H1 (cell line): Measurements from ENCODE around the gene STXBP5L. TPM values are rescaled to one million over a fixed set of nuclear protein-coding genes. Genes with fewer than 3 reads are reported as not detected.

ENCODE experiments used
- CTCF ChIA-PET: fragments of 300-600 bp; sonication (Branson Sonifier 250); formaldehyde crosslinking; loops from one replicate; lab custom pipeline; 2021; ENCODE audit not compliant: partially characterized antibody; lab: Charles Lee
- POLR2A ChIA-PET: fragments of 300-600 bp; sonication (Branson Sonifier 250); formaldehyde crosslinking; loops from one replicate; lab custom pipeline; 2021; ENCODE audit warnings: inconsistent platforms; ENCODE audit not compliant: partially characterized antibody; lab: Charles Lee
- DNase-seq, 2 experiments: peaks; one replicate each; pipeline versions ENCODE4 v3.0.0 to v3.0.0-alpha.2; 2010 to 2022; ENCODE audit warnings: low spot score in 2 of 2, low read depth in 1 of 2, mixed read lengths in 1 of 2
- FAIRE-seq: peaks from 2 replicates; lab custom pipeline; 2011; peaks lifted over from hg19 to GRCh38; lab: Jason Lieb, UNC
- H2AFZ ChIP-seq: 2 replicates; pipeline ENCODE4 v1.8.1; 2012; ENCODE audit warnings: low read length, inconsistent platforms
- H2AK5ac ChIP-seq: 2 replicates; pipeline ENCODE4 v1.6.1; 2013; ENCODE audit warnings: low read depth, low read length
- H2BK120ac ChIP-seq: replicated peaks from 2 replicates; pipeline ENCODE3; 2013; ENCODE audit warnings: low read depth, low read length, inconsistent platforms
- H2BK12ac ChIP-seq: 2 replicates; pipeline ENCODE4 v1.6.1; 2013; ENCODE audit warnings: low read depth, low read length
- H2BK15ac ChIP-seq: 2 replicates; pipeline ENCODE4 v1.6.1; 2013; ENCODE audit warnings: low read length
- H2BK20ac ChIP-seq: 2 replicates; pipeline ENCODE4 v1.6.1; 2013; ENCODE audit warnings: low read length
- H2BK5ac ChIP-seq: 2 replicates; pipeline ENCODE4 v1.6.1; 2013; ENCODE audit warnings: low read depth, low read length
- H3K14ac ChIP-seq: 2 replicates; pipeline ENCODE4 v1.6.1; 2013; ENCODE audit warnings: inconsistent platforms; ENCODE audit not compliant: insufficient read length
- H3K18ac ChIP-seq: 2 replicates; pipeline ENCODE4 v1.6.1; 2013; ENCODE audit warnings: low read length; ENCODE audit errors: extremely low read depth
- H3K23ac ChIP-seq: 2 replicates; pipeline ENCODE4 v1.6.1; 2013; ENCODE audit warnings: inconsistent platforms; ENCODE audit not compliant: insufficient read length
- H3K23me2 ChIP-seq: 2 replicates; pipeline ENCODE4 v1.6.1; 2013; ENCODE audit warnings: low read depth, low read length
- H3K27ac ChIP-seq: 2 replicates; pipeline ENCODE4 v1.6.1; 2011; ENCODE audit warnings: low read depth, low read length, inconsistent platforms
- H3K27me3 ChIP-seq, 4 experiments: replicated peaks in 1 of 4; 1 replicate in 1 of 4; 2 replicates in 3 of 4; pipeline versions ENCODE4 v1.6.1 to v1.8.1; 2011 to 2013; ENCODE audit warnings: low read length in 3 of 4, mild to moderate bottlenecking in 3 of 4, inconsistent platforms in 2 of 4, mixed read lengths in 2 of 4, moderate library complexity in 1 of 4; ENCODE audit not compliant: control insufficient read depth in 3 of 4, insufficient read depth in 3 of 4; ENCODE audit errors: extremely low read depth in 1 of 4
- H3K36me3 ChIP-seq, 4 experiments: 2 replicates each; pipeline versions ENCODE4 v1.6.1 to v1.8.1; 2011 to 2013; ENCODE audit warnings: mild to moderate bottlenecking in 4 of 4, low read length in 3 of 4, moderate library complexity in 2 of 4, control low read depth in 1 of 4, inconsistent platforms in 1 of 4; ENCODE audit not compliant: insufficient read depth in 4 of 4, control insufficient read depth in 2 of 4
- H3K4ac ChIP-seq: replicated peaks from 2 replicates; pipeline ENCODE3; 2013; ENCODE audit warnings: low read length, low read depth, mixed read lengths, inconsistent platforms; ENCODE audit not compliant: insufficient read length
- H3K4me1 ChIP-seq, 4 experiments: replicated peaks in 1 of 4; 1 replicate in 1 of 4; 2 replicates in 3 of 4; pipeline versions ENCODE4 v1.6.1 to v1.8.1; 2011 to 2013; ENCODE audit warnings: low read length in 3 of 4, inconsistent platforms in 2 of 4, mixed read lengths in 1 of 4; ENCODE audit not compliant: insufficient read depth in 4 of 4, control insufficient read depth in 3 of 4
- H3K4me2 ChIP-seq, 2 experiments: 2 replicates each; pipeline versions ENCODE4 v1.6.1 to v1.8.1; 2011 to 2013; ENCODE audit warnings: low read depth in 2 of 2, low read length in 2 of 2, control low read depth in 1 of 2, inconsistent platforms in 1 of 2, mild to moderate bottlenecking in 1 of 2; ENCODE audit not compliant: insufficient read depth in 1 of 2
- H3K4me3 ChIP-seq, 4 experiments: fragments of 200-600, 300-600 bp in 1 of 4; sonication (generic), shearing (Covaris generic), sonication (Bioruptor Twin) in 1 of 4; 2 replicates each; pipeline versions ENCODE4 v1.5.1 to v1.8.1; 2011 to 2016; ENCODE audit warnings: low read length in 4 of 4, low read depth in 3 of 4, control low read depth in 2 of 4, inconsistent platforms in 2 of 4, mild to moderate bottlenecking in 2 of 4, mixed read lengths in 1 of 4, moderate library complexity in 1 of 4; ENCODE audit not compliant: insufficient read depth in 2 of 4; ENCODE audit errors: extremely low read depth in 1 of 4
- H3K56ac ChIP-seq: replicated peaks from 2 replicates; pipeline ENCODE3; 2013; ENCODE audit warnings: low read depth, mild to moderate bottlenecking, mixed read lengths, low read length, inconsistent platforms; ENCODE audit not compliant: insufficient read length
- H3K79me1 ChIP-seq: 2 replicates; pipeline ENCODE4 v1.6.1; 2013; ENCODE audit warnings: low read depth, low read length, control low read depth
- H3K79me2 ChIP-seq, 2 experiments: 2 replicates each; pipeline versions ENCODE4 v1.6.1 to v1.8.1; 2012 to 2013; ENCODE audit warnings: low read length in 2 of 2, mild to moderate bottlenecking in 2 of 2, inconsistent platforms in 1 of 2; ENCODE audit not compliant: insufficient read depth in 2 of 2, control insufficient read depth in 1 of 2
- H3K9ac ChIP-seq, 4 experiments: replicated peaks in 1 of 4; 1 replicate in 1 of 4; 2 replicates in 3 of 4; pipeline versions ENCODE4 v1.6.1 to v1.8.1; 2011 to 2013; ENCODE audit warnings: low read depth in 3 of 4, low read length in 3 of 4, control low read depth in 2 of 4, mild to moderate bottlenecking in 2 of 4, moderate library complexity in 2 of 4, inconsistent platforms in 1 of 4; ENCODE audit errors: extremely low read depth in 1 of 4
- H3K9me3 ChIP-seq, 2 experiments: 2 replicates each; pipeline versions ENCODE4 v1.6.1 to v1.8.1; 2012 to 2013; ENCODE audit warnings: mild to moderate bottlenecking in 2 of 2, moderate library complexity in 2 of 2, control low read depth in 1 of 2, inconsistent platforms in 1 of 2, low read depth in 1 of 2, low read length in 1 of 2, mixed read lengths in 1 of 2; ENCODE audit not compliant: insufficient read depth in 2 of 2
- H4K20me1 ChIP-seq, 2 experiments: replicated peaks in 1 of 2; 2 replicates each; pipeline versions ENCODE3 to v1.8.1; 2011 to 2013; ENCODE audit warnings: inconsistent platforms in 2 of 2, low read length in 2 of 2, mild to moderate bottlenecking in 1 of 2; ENCODE audit not compliant: insufficient read depth in 2 of 2, control insufficient read depth in 1 of 2
- H4K5ac ChIP-seq: 2 replicates; pipeline ENCODE4 v1.6.1; 2013; ENCODE audit warnings: low read length, low read depth, mixed read lengths, inconsistent platforms; ENCODE audit not compliant: insufficient read length
- H4K8ac ChIP-seq: 2 replicates; pipeline ENCODE4 v1.8.0; 2013; ENCODE audit warnings: mild to moderate bottlenecking, moderate library complexity, low read length, inconsistent platforms; ENCODE audit not compliant: insufficient read depth; ENCODE audit errors: extremely low read depth
- H4K91ac ChIP-seq: replicated peaks from 2 replicates; pipeline ENCODE3; 2013; ENCODE audit warnings: low read length, mixed read lengths, inconsistent platforms; ENCODE audit not compliant: insufficient read length
- CEBPB ChIP-seq: IDR thresholded peaks from 2 replicates; pipeline ENCODE4 v1.6.1; 2012; ENCODE audit warnings: low read depth, low read length
- GTF2F1 ChIP-seq: IDR thresholded peaks from 2 replicates; pipeline ENCODE4 v1.6.1; 2012; ENCODE audit warnings: low read depth, low read length, improper control_type of control experiment, borderline replicate concordance
- HDAC2 ChIP-seq, 2 experiments: fragments of 300-600 bp in 1 of 2; sonication (generic) in 1 of 2; IDR thresholded peaks; 2 replicates each; pipeline ENCODE4 v1.6.1; 2011 to 2012; ENCODE audit warnings: low read depth in 2 of 2, low read length in 2 of 2, mild to moderate bottlenecking in 2 of 2, moderate library complexity in 2 of 2, borderline replicate concordance in 1 of 2, inconsistent platforms in 1 of 2
- POU5F1 ChIP-seq: IDR thresholded peaks from 2 replicates; pipeline ENCODE4 v1.6.1; 2011; ENCODE audit warnings: low read depth, mild to moderate bottlenecking, low read length, moderate library complexity
- RNF2 ChIP-seq: fragments of 200-900, 300-1000 bp; sonication (generic); IDR thresholded peaks from 2 replicates; pipeline ENCODE4 v1.7.1; 2016; ENCODE audit warnings: borderline replicate concordance, low read depth, mild to moderate bottlenecking, antibody characterized with exemption, low read length; ENCODE audit not compliant: poor library complexity, severe bottlenecking; ENCODE audit errors: missing control alignments
- SIN3A ChIP-seq, 2 experiments: IDR thresholded peaks in 1 of 2; conservative IDR thresholded peaks in 1 of 2; 2 replicates each; pipeline ENCODE4 v1.6.1; 2011 to 2012; ENCODE audit warnings: low read length in 2 of 2, improper control_type of control experiment in 1 of 2, low read depth in 1 of 2, mild to moderate bottlenecking in 1 of 2
- SIX5 ChIP-seq: IDR thresholded peaks from 2 replicates; pipeline ENCODE4 v1.6.1; 2011; ENCODE audit warnings: mild to moderate bottlenecking, low read depth, low read length
- SP1 ChIP-seq: IDR thresholded peaks from 2 replicates; pipeline ENCODE4 v1.6.1; 2011; ENCODE audit warnings: low read depth, low read length
- SP4 ChIP-seq: IDR thresholded peaks from 2 replicates; pipeline ENCODE4 v1.6.1; 2012; ENCODE audit warnings: low read length, inconsistent platforms
- SUZ12 ChIP-seq: fragments of 200-600 bp; sonication (generic); IDR thresholded peaks from 2 replicates; pipeline ENCODE4 v1.6.1; 2012; ENCODE audit warnings: mild to moderate bottlenecking, inconsistent platforms, low read length, moderate library complexity, mixed read lengths
- TAF1 ChIP-seq: IDR thresholded peaks from 2 replicates; pipeline ENCODE4 v1.6.1; 2011; ENCODE audit warnings: mild to moderate bottlenecking, low read depth, low read length
- YY1 ChIP-seq: IDR thresholded peaks from 2 replicates; pipeline ENCODE4 v1.6.1; 2011; ENCODE audit warnings: low read depth, mild to moderate bottlenecking, low read length
- WGBS, 2 experiments: shearing (Covaris generic) in 1 of 2; methylation state at CpG; one replicate each; pipeline versions ENCODE4 v1.1.6 to v1.1.7; 2013 to 2015; ENCODE audit warnings: low lambda C conversion rate in 2 of 2, mixed read lengths in 2 of 2, inconsistent platforms in 1 of 2, low coverage in 1 of 2, missing lambda C conversion rate in 1 of 2; ENCODE audit not compliant: insufficient replicate concordance in 2 of 2, insufficient coverage in 1 of 2, insufficient read length in 1 of 2; ENCODE audit errors: extremely low coverage in 1 of 2, missing lambda C conversion rate in 1 of 2; 5-methylcytosine and 5-hydroxymethylcytosine counted together
- polyA plus RNA-seq, 7 experiments: library from polyadenylated mRNA; depleted of rRNA in 3 of 7; stranded (reverse) in 5 of 7; unstranded in 2 of 7; fragments of >200 nt in 5 of 7; fragments of 200-250 nt in 2 of 7; gene quantifications; 1 replicate in 5 of 7; 2 replicates in 1 of 7; 4 replicates in 1 of 7; pipeline versions ENCODE4 v1.2.1 to v1.2.3, GENCODE V29; 2011 to 2013; ENCODE audit warnings: missing spikeins in 2 of 7, mixed read lengths in 2 of 7
- total RNA-seq: library from RNA; stranded (reverse); fragmentation: NEBNext Ultra II Directional; extraction: Animal tissue kit (Norgen Biotek cat#: 25700); gene quantifications from 2 replicates; pipeline ENCODE4 v1.2.1, GENCODE V29; 2021

STXBP5L gene
- total and polyA plus RNA-seq, 2 of the 8 experiments (the other 6 are each of a cell fraction or from before 2014, with no cell fraction given): 2.0 to 6.0 TPM

- Histone ChIP-seq H4K20me1 (no peaks in the 10 kb centered on the region), H3K56ac (no peak overlapping the region), H3K9ac (no peak overlapping the region), H2BK20ac (no peak overlapping the region), H2AK5ac (no peak overlapping the region), H3K79me1 (no peaks in the 10 kb centered on the region), H2BK120ac (no peak overlapping the region), H2BK5ac (no peak overlapping the region), H3K27me3 (no peaks in the 10 kb centered on the region), H4K8ac (no peak overlapping the region), H3K9me3 (no peaks in the 10 kb centered on the region), H2BK12ac (no peak overlapping the region), H4K5ac (no peak overlapping the region), H2AFZ (no peak overlapping the region), H3K4ac (no peak overlapping the region), H3K18ac (no peak overlapping the region), H3K27ac (no peak overlapping the region), H3K14ac (no peak overlapping the region), H3K4me3 (no peak overlapping the region), H4K91ac (no peak overlapping the region), H3K4me2 (no peak overlapping the region), H3K23me2 (no peaks in the 10 kb centered on the region), H3K23ac (no peak overlapping the region), H2BK15ac (no peak overlapping the region), H3K79me2 (no peaks in the 10 kb centered on the region), H3K4me1 (0 out of 7 replicates have a peak, but pooled peaks cover 0 to 5% (median 0%) of the 10 kb centered on the region in 4 experiments), H3K36me3 (no peaks in the 10 kb centered on the region)
- 80% methylated on average over 5 of the region's 5 CpGs; no CpG with 5 or more reads in 1 of the 2 experiments for WGBS, 2 experiments
- FAIRE-seq (no peak), DNase-seq (no peak)
- ChIA-PET CTCF (no interaction called here), POLR2A (no interaction called here)
- TF ChIP-seq YY1 (no peak), SIX5 (no peak), POU5F1 (no peak), CEBPB (no peak), SIN3A (conservative IDR thresholded peaks at IDR 0.05 in 1 of 2, IDR thresholded peaks at IDR 0.05 in 1 of 2; ENCODE audit: low read depth in 1 of 2, low read length in 2 of 2) (no peak), GTF2F1 (no peak), RNF2 (no peak), SUZ12 (no peak), SP1 (no peak), SP4 (no peak), TAF1 (no peak), HDAC2 (IDR thresholded peaks at IDR 0.05; ENCODE audit: borderline replicate concordance in 1 of 2, low read depth in 2 of 2, low read length in 2 of 2) (no peak)
Observed at GRCh38 chr3:120864541-120864940, 43.5 kb upstream of the STXBP5L start.
